ENCODE data around the gene GJA8.
"Not testable (repeated sequence)": the region's sequence is repeated elsewhere in the genome, so short reads cannot be mapped to it uniquely, and the experiment has no call there.

Gene GJA8

GRCh38 chr1:147935296-147935695 is 32.7 kb downstream of the GJA8 start:
- peaks cover 24% of the 10 kb centered on the region; the same call in 1 of the 2 replicates for H3K79me2 ChIP-seq (ENCODE audit: insufficient read depth, low read depth)
- H3K27ac ChIP-seq; H3K9ac ChIP-seq; H3K36me3 ChIP-seq (ENCODE audit: insufficient read depth); H3K4me3 ChIP-seq (IDR thresholded peaks at IDR 0.05; ENCODE audit: insufficient read depth, low read depth, low read length); H2AFZ ChIP-seq (ENCODE audit: low read depth); H3K27me3 ChIP-seq (ENCODE audit: insufficient read depth, low read depth); H4K20me1 ChIP-seq (ENCODE audit: insufficient read depth); H3K4me2 ChIP-seq: not testable (repeated sequence)
- peaks cover 26% of the 10 kb centered on the region for H3K4me1 ChIP-seq (ENCODE audit: low read depth, poor library complexity, severe bottlenecking)

GRCh38 chr1:147940456-147940855 is 37.9 kb downstream of the GJA8 start:
- H3K27ac ChIP-seq; H3K4me1 ChIP-seq (ENCODE audit: low read depth, poor library complexity, severe bottlenecking): not testable (repeated sequence)

GRCh38 chr1:147942563-147942962 is 40.0 kb downstream of the GJA8 start:
- not testable (repeated sequence) for H3K4me2 ChIP-seq; H3K36me3 ChIP-seq (ENCODE audit: insufficient read depth); H3K4me1 ChIP-seq (ENCODE audit: low read depth, poor library complexity, severe bottlenecking); H3K9ac ChIP-seq; H2AFZ ChIP-seq (ENCODE audit: low read depth); H3K4me3 ChIP-seq (IDR thresholded peaks at IDR 0.05; ENCODE audit: insufficient read depth, low read depth, low read length); H3K27me3 ChIP-seq (ENCODE audit: insufficient read depth, low read depth); H3K79me2 ChIP-seq (ENCODE audit: insufficient read depth, low read depth); H4K20me1 ChIP-seq (ENCODE audit: insufficient read depth); H3K27ac ChIP-seq

More at GRCh38 chr1:147940456-147940855, 37.9 kb downstream of the GJA8 start:
- not testable (repeated sequence) for H3K9ac ChIP-seq; H3K4me2 ChIP-seq; H4K20me1 ChIP-seq (ENCODE audit: insufficient read depth); H3K36me3 ChIP-seq (ENCODE audit: insufficient read depth); H3K4me3 ChIP-seq (IDR thresholded peaks at IDR 0.05; ENCODE audit: insufficient read depth, low read depth, low read length); H3K27me3 ChIP-seq (ENCODE audit: insufficient read depth, low read depth); H3K79me2 ChIP-seq (ENCODE audit: insufficient read depth, low read depth); H2AFZ ChIP-seq (ENCODE audit: low read depth)

- not testable (repeated sequence) for H2AFZ ChIP-seq (ENCODE audit: low read depth); H3K79me2 ChIP-seq (ENCODE audit: insufficient read depth, low read depth); H3K4me3 ChIP-seq (IDR thresholded peaks at IDR 0.05; ENCODE audit: insufficient read depth, low read depth, low read length); H3K4me2 ChIP-seq; H3K27me3 ChIP-seq (ENCODE audit: insufficient read depth, low read depth); H3K4me1 ChIP-seq (ENCODE audit: low read depth, poor library complexity, severe bottlenecking); H3K36me3 ChIP-seq (ENCODE audit: insufficient read depth); H4K20me1 ChIP-seq (ENCODE audit: insufficient read depth); H3K27ac ChIP-seq; H3K9ac ChIP-seq
Measured at GRCh38 chr1:147949517-147949916, 46.9 kb downstream of the GJA8 start.
